Measurements from ENCODE around the gene CHD2.

- TF ChIP-seq TCF7 (IDR thresholded peaks at IDR 0.05; ENCODE audit: borderline replicate concordance) (no peak), BHLHE40 (IDR thresholded peaks at IDR 0.05; ENCODE audit: borderline replicate concordance in 1 of 2, low read depth in 2 of 2, low read length in 1 of 2) (no peak), CREB1 (IDR thresholded peaks at IDR 0.05; ENCODE audit: low read depth) (no peak)
Measured at GRCh38 chr15:93030430-93031102, 130.4 kb downstream of the CHD2 start.

Data from GM12878 (cell line).